DMS114 treated with DMSO at 0.1 percent for 48 hours (cell line): Measurements from ENCODE around the gene KIDINS220.

Source experiments
- DNase-seq: peaks from one replicate; lab custom pipeline; 2025; ENCODE audit not compliant: unreplicated experiment; lab: John Stamatoyannopoulos, UW

Gene KIDINS220

DNA sequence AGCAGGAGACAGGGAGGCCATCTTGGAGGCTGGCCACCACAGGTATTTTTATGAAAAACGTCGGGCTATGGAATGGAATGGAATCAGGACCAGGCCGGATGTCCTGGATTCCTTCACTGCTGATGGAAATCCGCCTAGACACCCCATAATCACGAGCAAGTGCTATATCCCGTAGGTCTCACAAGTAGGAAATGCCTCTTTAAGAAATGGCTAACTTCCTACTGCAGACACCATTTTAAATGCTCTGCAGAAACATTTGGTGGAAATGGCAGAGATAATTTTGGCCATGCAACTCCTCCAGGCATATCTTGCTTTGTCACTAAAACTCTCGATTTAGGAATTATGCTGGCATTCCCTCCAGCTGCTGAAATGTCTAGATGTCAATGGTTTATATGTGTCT lies 137.6 kb downstream of the KIDINS220 start:
- DNase-seq: no peak

DNA sequence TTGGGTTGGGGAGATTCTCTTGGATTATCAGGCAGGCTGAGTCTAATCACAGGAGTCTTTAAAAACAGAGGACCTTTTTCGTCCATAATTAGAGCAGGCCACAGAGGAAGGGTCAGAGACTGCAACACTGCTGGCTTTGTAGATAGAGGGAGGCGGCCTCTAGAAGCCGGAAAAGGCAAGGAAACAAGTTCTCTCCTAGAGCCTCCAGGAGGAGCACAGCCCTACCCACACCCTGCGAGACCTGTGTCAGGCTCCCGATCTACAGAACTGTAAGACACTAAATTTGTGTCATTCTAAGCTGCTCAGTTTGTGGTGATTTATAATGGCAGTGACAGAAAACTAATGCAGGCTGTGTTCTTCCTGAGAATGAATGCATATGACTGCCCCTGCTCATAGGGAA lies 140.2 kb downstream of the KIDINS220 start:
- no peak for DNase-seq

DNA sequence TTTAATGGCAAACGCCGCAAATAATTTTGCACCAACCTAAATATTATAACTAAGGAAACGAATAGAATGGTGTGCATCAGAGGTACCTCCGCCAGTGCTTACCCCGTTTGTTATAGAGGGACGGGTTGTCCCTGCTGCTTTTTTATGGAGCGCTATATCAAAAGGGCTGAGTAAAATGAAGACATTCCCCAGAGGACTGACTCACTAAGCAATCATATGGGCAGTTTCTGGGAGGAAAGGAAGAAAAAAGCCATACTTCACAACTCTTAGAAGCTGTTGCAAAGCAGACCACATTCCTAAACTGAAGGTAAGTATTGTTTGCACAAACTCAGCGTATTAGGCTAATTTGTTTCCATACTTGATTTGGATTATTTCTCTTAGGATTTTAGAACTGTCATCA lies 142.7 kb downstream of the KIDINS220 start:
- DNase-seq: no peak

DNA sequence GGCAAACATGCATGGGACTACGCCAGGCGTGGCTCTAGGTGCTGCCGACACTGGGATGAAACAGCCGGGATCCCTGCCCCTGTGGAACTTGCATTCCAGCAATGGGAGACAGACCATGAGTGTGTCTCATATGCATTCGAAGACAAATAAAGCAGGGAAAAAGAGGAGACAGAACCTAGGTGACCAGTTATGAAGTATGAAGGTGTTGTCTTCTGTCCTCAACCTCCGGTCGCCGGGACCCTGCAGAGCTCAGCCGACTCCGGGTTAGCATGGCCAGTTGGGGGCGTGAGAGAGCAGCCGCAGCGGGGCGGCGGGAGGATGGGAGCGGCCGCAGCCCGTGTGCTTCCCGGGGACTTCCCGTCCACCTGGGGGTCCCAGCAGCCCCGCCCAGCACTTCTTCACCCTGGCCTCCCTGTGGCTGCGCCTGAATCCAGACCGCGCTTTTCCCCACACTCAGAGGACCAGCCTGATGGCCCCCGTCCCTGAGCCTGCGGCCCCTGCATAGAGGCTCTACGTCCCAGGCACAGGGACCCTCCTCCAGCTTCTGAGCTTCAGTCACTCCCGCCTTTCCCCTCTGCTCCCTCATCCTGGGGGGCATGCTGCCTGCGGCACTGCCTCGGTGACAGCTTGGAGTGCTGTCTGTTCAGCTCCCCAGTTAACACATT lies 144.1 kb downstream of the KIDINS220 start:
- no peak for DNase-seq

DNA sequence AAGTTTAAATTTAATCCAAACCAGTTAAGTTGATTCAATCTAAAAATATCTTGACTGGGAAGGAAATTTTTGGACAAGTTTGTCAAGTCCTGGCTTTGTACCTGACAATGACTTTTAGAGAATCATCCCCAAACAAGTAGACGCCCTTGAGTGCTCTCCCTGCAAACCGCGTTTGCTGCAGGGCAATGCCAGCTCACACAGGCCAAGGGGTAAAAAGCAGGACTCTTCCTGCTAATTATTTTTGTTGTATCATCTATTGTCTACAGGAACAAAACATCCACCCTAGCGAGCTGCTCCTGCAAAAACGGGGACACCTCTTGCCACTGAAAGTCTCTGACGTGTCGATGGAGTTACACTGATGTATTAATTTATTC lies 144.6 kb downstream of the KIDINS220 start:
- no peak for DNase-seq

DNA sequence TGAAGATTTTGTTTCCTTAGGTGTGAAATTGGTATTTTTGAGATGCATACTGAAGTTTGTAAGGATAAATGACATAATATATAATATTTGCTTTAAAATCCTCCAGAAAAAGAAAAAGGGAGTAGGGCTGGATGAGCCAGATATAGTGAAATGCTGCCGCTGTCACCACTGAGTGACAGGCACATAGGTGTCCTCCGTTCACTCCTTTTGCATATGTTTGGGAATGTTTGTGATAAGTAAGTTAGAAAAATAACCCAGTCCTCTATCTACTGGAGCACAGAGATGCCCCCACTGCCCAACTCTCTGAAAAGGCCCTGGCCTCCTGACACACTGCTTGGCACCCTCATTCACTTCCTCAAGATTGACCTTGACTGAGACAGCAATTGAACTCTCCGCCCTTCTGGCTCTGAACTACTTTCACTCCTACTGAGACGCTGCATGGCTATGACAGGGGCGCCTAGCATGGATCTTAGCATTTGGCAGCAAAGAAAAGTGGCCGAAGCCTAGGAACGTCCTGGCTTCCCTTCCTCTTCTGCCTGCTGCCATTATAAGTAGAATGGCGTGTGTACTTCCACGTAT lies 145.5 kb downstream of the KIDINS220 start:
- DNase-seq: no peak

DNA sequence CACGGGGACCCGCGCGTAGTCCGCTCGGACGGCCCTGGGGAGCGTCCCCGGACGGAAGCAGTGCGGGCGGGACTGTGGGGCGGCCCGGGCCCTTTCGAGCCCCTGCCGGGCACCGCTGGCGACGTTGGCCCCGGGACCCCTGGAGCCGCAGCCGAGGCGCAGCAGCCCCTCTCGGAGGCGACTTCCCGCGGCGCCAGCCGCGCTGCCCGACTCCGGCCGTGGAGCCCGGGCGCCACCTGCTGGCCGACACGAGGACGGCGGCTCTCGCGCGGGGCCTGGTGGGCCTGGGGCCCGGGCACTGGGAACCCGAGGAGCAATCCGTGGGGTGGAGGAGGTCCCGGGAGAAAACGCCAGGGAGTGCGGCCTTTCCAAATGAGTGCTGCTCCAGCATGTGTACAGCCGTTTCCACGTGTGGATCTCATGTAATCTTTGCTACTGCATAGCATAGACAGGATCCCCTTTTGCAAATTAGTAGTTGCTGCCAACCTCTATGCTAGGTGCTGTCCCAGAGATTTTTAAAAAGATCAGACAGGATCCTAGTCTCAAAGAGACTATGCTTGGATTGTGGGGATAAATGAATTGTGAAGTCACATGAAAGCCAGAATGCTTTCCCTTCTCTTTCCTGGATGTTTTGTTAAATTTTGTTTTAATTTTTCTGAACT lies 151.6 kb downstream of the KIDINS220 start:
- DNase-seq: peak; percentile 36

DNA sequence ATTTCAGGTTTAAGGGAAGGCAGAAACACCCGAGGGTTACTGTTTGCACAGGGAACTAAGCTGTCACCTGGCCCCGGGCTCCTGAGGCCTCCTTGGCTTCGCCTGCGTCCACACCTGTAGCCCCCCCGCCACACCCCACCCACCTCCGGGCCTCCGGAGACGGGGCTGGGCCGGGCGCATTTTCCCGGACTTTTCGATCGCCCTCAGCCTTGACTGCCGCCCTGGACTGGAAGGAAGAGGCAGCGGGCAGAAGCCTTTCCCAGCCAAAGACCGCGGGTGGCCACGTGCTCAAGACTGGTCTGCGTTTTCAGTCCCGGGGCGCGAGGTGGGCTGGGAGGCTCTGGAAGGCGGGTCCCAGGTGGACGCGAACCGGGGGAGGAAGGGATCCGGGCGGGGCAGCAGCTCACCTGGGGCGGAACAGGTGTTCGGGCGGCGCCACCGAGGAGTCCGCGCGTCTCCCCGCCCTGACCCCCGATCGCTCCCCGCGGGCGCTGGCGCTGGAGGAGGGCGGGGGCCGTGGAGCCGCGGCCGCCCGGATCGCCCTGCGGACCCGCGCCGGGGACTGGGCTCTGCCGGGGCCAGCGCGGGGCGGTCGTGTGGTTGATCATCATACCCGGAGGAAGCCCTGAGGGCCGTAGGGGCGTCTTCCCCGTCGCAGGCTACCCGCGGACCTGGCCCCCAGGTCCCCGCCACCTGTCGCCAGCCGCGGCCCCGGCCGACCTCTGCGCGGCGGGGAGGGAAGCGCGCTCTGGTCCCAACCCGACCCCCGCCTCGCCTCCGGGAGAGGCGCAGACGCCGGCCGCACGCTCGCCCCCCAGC lies 152.3 kb downstream of the KIDINS220 start:
- DNase-seq: peak; percentile 33

DNA sequence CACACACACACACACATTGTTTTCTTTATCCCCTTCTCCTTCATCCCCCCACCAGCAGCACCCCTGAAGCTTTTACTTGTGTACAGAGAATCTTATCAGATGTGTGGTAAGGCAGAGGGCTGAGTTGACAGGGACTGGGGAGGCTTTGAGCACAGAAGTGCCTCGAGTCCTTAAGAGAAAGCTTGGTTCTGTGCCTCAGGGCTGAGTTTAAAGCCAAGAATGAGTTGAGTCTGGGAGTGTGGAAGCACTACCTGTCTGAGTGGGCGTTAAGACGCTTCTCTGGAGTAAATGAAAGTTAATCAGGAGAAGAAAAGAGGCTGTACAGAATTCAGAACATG lies 152.9 kb downstream of the KIDINS220 start:
- DNase-seq: peak; percentile 33

DNA sequence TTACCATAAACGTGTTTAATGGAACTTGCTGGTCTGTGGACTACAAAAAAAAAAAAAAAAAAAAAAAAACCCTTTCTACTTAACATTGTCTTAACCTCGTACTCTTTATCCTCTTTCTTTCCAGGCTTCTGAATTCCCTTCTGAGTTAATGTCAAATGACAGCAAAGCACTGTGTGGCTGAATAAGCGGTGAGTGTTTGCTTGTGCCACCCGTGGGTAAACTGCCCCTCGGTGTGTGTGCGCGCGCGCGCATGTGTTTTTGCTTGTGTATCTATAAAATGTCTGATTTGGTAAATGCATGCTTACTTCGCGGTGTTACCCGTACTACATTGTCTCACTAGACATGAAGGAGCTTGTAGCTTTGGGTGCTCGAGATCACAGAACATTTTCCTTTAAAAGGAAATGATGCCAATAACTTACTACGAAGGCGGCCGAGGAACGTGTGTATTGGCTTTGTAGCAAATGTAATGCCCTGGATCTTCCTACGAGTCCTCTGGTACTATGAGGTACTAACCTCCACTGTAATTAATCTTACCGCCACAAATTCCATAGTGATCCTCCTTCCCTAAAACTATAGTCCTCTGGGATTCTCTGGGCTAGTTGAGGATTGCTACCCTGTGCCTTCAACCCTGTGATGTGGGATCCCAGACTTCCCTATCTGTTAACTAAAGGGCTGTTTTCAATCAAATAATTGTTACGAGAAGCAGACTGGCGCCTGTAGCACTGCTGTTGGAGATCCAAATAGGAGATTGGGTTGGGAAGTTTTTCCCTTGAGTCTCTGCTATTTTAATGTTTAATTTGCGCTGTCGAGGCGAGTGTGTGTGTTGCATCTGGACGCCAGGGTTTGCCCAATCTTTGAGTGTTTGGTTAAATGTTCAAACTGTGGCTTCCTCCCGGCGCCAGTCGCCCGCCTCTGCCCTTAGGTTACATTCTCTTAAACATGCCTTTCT lies 154.4 kb downstream of the KIDINS220 start:
- peak; percentile 63 for DNase-seq

DNA sequence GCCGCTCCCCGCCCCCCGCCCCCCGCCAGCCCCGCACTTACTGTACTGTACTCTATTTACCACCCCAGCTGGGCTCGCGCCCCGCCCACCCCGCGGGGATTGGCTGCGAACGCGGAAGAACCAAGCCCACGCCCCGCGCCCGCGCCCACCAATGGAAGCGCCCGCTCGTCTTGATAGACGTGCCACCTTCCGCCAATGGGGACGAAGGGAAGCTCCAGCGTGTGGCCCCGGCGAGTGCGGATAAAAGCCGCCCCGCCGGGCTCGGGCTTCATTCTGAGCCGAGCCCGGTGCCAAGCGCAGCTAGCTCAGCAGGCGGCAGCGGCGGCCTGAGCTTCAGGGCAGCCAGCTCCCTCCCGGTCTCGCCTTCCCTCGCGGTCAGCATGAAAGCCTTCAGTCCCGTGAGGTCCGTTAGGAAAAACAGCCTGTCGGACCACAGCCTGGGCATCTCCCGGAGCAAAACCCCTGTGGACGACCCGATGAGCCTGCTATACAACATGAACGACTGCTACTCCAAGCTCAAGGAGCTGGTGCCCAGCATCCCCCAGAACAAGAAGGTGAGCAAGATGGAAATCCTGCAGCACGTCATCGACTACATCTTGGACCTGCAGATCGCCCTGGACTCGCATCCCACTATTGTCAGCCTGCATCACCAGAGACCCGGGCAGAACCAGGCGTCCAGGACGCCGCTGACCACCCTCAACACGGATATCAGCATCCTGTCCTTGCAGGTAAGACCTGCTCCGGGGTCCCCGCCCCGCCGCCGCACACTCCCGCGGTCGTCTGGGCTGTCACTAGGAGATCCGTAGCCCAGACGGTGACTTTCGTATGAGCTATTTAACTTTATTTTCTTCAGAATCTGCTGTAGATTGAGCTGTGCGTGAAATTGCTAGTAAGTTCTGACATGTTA lies 155.4 kb downstream of the KIDINS220 start, which contains the start of gene ID2:
ID2 (plus strand) TSS at position 271 of the 907 bp plus-strand sequence; CDS start at position 381, 110 bp downstream.
- peak; percentile 92 for DNase-seq

DNA sequence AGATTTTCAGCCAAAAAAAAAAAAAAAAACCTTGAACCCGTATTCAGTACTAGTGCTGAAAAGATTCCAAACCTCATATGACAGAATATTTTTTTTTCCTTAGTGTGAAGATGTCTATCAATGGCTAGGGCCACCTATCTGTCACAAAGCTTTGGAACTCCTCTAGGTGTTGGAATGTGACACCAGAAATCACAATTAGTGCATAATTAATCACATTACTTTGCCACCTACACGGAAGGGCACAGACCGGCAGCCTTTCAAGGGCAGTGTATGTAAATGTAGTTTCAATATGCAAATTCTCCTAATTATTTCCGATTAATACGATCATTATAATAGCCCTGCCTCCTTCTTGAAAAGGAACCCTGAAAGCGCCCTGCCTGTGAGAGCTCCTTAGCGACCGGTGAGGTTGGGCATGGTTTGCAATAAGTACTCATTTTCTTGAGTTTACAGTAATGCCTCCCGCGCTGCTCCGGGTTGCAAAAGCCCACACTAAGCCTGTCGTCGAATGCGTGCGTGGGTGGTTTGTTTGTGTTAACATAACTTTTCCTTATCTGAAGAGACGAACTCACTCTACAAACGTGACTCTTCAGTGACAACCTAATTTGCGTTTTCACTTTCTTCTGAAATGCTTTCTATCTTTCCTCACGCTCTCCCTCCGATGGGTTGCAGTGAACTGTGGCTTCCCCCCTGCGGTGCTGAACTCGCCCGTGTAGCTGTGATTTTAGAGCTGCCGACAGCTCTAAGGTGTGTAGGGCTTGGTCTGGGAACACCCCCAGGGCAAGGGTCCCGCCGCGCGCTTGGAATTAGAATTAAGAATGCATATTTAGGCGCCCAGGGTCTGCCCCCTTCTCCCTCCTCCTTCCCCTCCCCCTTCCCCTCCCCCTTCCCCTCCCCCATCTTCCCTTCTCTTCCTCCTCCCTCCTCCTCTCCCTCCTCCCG lies 156.3 kb downstream of the KIDINS220 start:
- peak; percentile 51 for DNase-seq

DNA sequence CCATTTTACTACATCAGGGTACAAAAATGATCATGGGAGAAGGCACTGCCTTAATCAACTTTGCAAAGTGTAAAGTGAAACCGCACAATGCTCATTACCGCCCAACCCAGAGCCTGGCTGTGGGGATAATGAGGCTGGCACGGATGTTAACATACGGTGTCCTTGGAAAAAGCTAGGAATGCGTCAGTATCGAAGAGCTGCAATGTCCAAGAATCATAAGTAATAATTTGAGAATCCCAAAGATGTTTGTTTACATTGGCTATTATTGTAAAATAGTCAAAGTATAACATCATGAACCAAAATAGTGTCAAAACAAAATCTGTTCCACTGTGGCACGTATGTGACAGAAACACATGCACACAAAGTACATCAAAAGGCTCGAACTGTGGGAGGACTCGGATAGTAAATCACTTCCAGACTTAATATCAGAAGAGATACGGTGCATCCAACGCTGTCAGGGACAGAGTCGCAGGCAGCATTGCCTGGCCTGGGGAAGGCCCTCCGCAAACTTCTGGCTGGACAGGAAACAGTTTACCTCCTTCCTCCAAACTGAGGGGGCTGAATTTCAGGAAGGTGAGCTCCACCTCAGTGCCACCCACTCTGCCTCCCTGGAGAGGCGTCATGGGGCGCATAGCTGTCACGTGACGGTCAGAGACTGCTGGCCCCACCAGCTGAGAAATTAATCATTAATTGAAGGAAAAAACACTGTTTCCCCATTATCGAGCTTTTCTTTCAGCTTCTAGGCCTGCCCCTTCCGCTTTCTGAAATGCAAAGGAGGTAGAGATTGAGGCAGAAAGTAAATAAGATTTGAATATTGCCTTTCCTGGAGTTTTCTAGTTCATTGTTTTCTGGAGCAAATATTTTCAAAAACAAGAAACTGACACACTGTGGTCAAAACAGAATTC lies 157.3 kb downstream of the KIDINS220 start:
- peak; percentile 29 for DNase-seq

DNA sequence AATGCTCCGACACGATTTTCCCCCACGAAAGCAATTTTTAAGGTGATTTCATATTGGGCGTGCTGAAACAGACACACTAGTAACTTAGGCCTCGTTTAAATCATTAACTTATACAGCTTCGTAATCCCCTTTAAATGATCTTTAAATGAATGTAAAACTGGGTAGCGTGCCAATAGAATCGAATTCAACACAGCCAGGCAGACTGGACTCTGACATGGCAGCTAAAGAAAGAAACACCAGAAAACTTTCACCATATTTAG lies 157.9 kb downstream of the KIDINS220 start:
- DNase-seq: no peak
